Urinary bladder (tissue), 4 donors: ENCODE results near the gene CKAP2. TPM values are rescaled to one million over a fixed set of nuclear protein-coding genes. Genes with fewer than 3 reads are reported as not detected.
"Not testable (repeated sequence)": the region's sequence is repeated elsewhere in the genome, so short reads cannot be mapped to it uniquely, and the experiment has no call there.

Experiments
- DNase-seq: peaks from one replicate; pipeline ENCODE4 v3.0.0-alpha.2; 2015; ENCODE audit errors: extremely low spot score
- H3K27ac ChIP-seq: one replicate; pipeline ENCODE4 v1.5.1; 2013; ENCODE audit warnings: low read depth, mild to moderate bottlenecking, moderate library complexity
- H3K36me3 ChIP-seq: one replicate; pipeline ENCODE4 v1.6.1; 2013; ENCODE audit warnings: mild to moderate bottlenecking, moderate library complexity; ENCODE audit not compliant: insufficient read depth
- H3K4me1 ChIP-seq: one replicate; pipeline ENCODE4 v1.6.1; 2013; ENCODE audit warnings: mild to moderate bottlenecking, moderate library complexity; ENCODE audit not compliant: insufficient read depth
- H3K4me3 ChIP-seq: one replicate; pipeline ENCODE4 v1.5.1; 2013; ENCODE audit warnings: low read depth, low read length
- WGBS: extraction: QIAGEN DNeasy Blood & Tissue Kit; methylation state at CpG from one replicate; pipeline ENCODE4 v1.1.7; 2013; 5-methylcytosine and 5-hydroxymethylcytosine counted together
- polyA plus RNA-seq: library from polyadenylated mRNA; stranded (reverse); fragments of 200-250 nt; gene quantifications from one replicate; pipeline ENCODE4 v1.2.3, GENCODE V29; 2013
- total RNA-seq: library from RNA; depleted of rRNA; stranded (reverse); fragments of >200 nt; gene quantifications from one replicate; pipeline ENCODE4 v1.2.3, GENCODE V29; 2014
- donor health status: healthy with polysubstance abuse.
- donor health status: healthy.

Gene CKAP2, protein sequence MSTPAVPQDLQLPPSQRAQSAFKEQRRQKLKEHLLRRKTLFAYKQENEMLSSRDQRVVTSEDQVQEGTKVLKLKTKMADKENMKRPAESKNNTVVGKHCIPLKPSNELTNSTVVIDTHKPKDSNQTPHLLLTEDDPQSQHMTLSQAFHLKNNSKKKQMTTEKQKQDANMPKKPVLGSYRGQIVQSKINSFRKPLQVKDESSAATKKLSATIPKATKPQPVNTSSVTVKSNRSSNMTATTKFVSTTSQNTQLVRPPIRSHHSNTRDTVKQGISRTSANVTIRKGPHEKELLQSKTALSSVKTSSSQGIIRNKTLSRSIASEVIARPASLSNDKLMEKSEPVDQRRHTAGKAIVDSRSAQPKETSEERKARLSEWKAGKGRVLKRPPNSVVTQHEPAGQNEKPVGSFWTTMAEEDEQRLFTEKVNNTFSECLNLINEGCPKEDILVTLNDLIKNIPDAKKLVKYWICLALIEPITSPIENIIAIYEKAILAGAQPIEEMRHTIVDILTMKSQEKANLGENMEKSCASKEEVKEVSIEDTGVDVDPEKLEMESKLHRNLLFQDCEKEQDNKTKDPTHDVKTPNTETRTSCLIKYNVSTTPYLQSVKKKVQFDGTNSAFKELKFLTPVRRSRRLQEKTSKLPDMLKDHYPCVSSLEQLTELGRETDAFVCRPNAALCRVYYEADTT
- 42.1 TPM for total RNA-seq
- 4.2 TPM for polyA plus RNA-seq

- under 1% methylated on average over 56 of the region's 56 CpGs for WGBS
- peak; percentile 88 for DNase-seq
- Histone ChIP-seq H3K36me3 (no peaks in the 10 kb centered on the region), H3K4me1 (no peaks in the 10 kb centered on the region), H3K27ac (peak within 1 kb of the TSS; percentile 77), H3K4me3 (peak within 1 kb of the TSS; percentile 76)
These were observed at the start of gene CKAP2 for GRCh38 chr13:52454820-52455676. CKAP2 (plus strand) TSS chr13:52455478; CDS start chr13:52455557, 79 bp downstream.

- no peak for DNase-seq
- WGBS: 1% methylated on average over 68 of the region's 68 CpGs
- Histone ChIP-seq H3K27ac (no peak within 1 kb of the TSS), H3K4me1 (no peaks in the 10 kb centered on the region), H3K4me3 (peak within 1 kb of the TSS; percentile 35), H3K36me3 (no peaks in the 10 kb centered on the region)
These were observed 49.3 kb upstream of the CKAP2 start, which contains the start of gene THSD1 for GRCh38 chr13:52405767-52406494. THSD1 (minus strand) TSS chr13:52406172; CDS start chr13:52402600, 3,572 bp downstream.

- H3K27ac ChIP-seq: no peak overlapping the region
- no peaks in the 10 kb centered on the region for H3K36me3 ChIP-seq
- H3K4me1 ChIP-seq: no peaks in the 10 kb centered on the region
- DNase-seq: no peak
- 47% methylated on average over 4 of the region's 4 CpGs for WGBS
- H3K4me3 ChIP-seq: no peak overlapping the region
These were observed 48.6 kb upstream of the CKAP2 start for GRCh38 chr13:52406629-52407028.

- 93% methylated on average over 12 of the region's 12 CpGs for WGBS
- not testable (repeated sequence) for H3K36me3 ChIP-seq, DNase-seq, H3K27ac ChIP-seq, H3K4me3 ChIP-seq, H3K4me1 ChIP-seq
These were observed 47.8 kb upstream of the CKAP2 start for GRCh38 chr13:52407436-52407835.

DNA sequence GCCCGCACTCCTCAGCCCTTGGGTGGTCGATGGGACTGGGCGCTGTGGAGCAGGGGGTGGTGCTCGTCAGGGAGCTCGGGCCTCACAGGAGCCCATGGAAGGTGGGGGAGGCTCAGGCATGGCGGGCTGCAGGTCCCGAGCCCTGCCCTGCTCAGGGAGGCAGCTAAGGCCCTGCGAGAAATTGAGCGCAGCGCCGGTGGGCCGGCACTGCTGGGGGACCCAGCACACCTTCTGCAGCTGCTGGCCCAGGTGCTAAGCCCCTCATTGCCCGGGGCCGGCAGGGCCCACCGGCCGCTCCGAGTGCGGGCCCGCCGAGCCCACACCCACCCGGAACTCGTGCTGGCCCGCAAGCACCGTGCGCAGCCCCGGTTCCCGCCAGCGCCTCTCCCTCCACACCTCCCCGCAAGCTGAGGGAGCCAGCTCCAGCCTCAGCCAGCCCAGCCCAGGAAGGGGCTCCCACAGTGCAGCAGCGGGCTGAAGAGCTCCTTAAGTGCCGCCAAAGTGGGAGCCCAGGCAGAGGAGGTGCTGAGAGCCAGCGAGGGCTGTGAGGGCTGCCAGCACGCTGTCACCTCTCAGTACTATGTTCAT is 47.1 kb upstream of the CKAP2 start:
- H3K27ac ChIP-seq, H3K4me3 ChIP-seq, H3K4me1 ChIP-seq, H3K36me3 ChIP-seq, DNase-seq: not testable (repeated sequence)
- 96% methylated on average over 33 of the region's 33 CpGs for WGBS

- Histone ChIP-seq H3K27ac (no peak overlapping the region), H3K4me1 (no peaks in the 10 kb centered on the region), H3K4me3 (no peak overlapping the region), H3K36me3 (no peaks in the 10 kb centered on the region)
- DNase-seq: no peak
- WGBS: 88% methylated on average over 4 of the region's 4 CpGs
These were observed 43.6 kb upstream of the CKAP2 start for GRCh38 chr13:52411629-52412028.

DNA sequence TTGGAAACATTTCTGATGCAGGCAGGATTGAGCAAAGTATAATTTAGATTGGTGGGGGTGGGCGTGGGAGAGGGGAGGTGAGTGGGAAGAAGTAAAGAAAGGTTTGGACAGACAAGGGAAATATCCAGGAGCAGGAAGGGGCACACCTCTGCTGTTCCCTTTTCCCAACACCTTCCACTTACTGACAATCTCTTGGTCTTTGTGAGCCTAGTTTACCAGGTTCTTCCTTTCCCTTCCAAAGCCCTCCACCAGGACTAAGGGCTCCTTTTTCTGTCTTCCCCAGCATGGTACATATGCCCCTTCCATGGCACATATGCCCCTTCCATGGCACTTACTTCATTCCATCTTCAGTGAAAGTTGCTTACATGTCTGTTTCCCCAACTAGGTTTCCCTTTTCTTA is 43.1 kb upstream of the CKAP2 start:
- DNase-seq: no peak
- Histone ChIP-seq H3K36me3 (no peaks in the 10 kb centered on the region), H3K4me1 (no peaks in the 10 kb centered on the region), H3K27ac (no peak overlapping the region), H3K4me3 (no peak overlapping the region)
- WGBS: 90% methylated on average over 1 of the region's 1 CpG

DNA sequence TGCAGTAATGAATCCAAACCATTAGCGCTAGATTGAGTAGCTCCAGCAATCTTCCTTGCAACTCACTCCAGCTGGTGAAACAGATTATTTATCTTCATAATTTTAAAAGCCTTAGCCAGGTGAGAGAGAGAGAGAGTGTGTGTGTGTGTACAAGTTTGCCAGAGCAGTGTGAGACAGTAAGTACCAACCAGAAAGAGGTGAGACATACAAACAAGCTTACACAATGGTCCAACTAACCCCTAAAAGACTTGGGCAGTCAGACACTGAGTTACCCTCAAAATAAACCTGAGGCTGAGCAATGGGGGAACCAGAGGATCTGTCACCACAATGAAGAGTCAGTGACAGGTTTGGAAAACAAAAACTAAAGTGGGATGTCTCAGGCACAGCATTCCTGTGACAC is 41.2 kb upstream of the CKAP2 start:
- DNase-seq: no peak
- 89% methylated on average over 1 of the region's 1 CpG for WGBS
- Histone ChIP-seq H3K27ac (no peak overlapping the region), H3K4me1 (no peaks in the 10 kb centered on the region), H3K4me3 (no peak overlapping the region), H3K36me3 (no peaks in the 10 kb centered on the region)

- no peak overlapping the region for H3K4me3 ChIP-seq
- no peak overlapping the region for H3K27ac ChIP-seq
- no peak for DNase-seq
- WGBS: 62% methylated on average over 1 of the region's 1 CpG
- H3K36me3 ChIP-seq: no peaks in the 10 kb centered on the region
- H3K4me1 ChIP-seq: no peaks in the 10 kb centered on the region
These were observed 40.3 kb upstream of the CKAP2 start for GRCh38 chr13:52414963-52415362.

DNA sequence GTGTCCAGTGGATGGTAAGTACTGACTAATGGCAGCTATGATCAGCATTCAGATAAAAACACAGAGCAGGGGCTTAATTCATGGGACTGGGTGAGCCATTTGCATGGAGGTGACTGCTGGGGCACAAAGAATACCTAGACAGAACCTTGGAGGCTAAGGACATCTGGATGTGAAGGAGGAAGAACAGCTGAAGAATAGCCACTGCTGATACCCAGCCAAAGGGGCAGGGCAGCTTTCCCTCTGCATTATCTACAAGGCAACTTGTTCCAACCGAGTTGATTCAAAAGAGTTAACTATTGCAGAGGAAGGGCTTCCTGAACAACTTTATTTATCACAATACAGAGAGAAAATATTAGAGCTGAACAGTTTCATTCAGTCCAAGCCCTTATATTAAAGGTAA is 36.2 kb upstream of the CKAP2 start:
- no peak for DNase-seq
- Histone ChIP-seq H3K27ac (no peak overlapping the region), H3K4me3 (no peak overlapping the region), H3K4me1 (no peaks in the 10 kb centered on the region), H3K36me3 (no peaks in the 10 kb centered on the region)
- 30% methylated on average over 1 of the region's 1 CpG for WGBS

DNA sequence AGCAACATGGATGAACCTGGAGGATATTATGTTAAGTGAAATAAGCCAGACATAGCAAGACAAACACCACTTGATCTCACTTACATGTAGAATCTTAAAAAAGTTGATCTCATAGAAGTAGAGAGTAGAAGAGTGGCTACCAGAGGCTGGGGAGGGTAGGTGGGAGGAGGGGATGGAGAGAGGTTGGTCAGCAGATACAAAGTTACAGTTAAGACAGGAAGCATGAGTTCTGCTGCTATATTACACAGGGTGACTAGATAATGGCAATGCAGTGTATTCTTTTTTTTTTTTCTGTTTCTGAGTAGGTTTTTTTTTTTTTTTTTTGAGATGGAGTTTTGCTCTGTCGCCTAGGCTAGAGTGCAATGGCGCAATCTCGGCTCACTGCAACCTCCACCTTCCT is 34.1 kb upstream of the CKAP2 start:
- DNase-seq: no peak
- Histone ChIP-seq H3K27ac (no peak overlapping the region), H3K4me1 (no peaks in the 10 kb centered on the region), H3K4me3 (no peak overlapping the region), H3K36me3 (peaks cover 2% of the 10 kb centered on the region)
- WGBS: 97% methylated on average over 3 of the region's 3 CpGs

DNA sequence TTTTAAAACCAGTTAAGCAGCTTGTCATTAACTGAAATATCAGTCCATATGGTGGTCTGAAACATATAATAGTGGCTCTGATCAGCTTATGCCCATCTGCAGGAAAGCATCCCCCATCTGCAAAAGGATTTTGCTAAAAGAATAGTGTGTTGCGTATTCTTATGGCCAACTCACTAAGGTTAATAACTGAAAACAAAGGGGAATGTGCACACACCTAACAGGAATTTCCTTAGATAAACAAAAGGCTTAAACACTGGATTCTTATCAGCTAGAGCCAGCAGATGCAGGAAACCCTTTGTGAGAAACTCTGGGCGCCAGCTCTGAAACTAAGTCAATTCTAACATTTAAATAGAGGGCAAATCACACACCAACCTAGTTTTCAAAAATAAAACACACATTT is 27.0 kb upstream of the CKAP2 start:
- H3K4me1 ChIP-seq: no peaks in the 10 kb centered on the region
- DNase-seq: no peak
- 81% methylated on average over 2 of the region's 2 CpGs for WGBS
- H3K4me3 ChIP-seq: no peak overlapping the region
- peaks cover 5% of the 10 kb centered on the region for H3K36me3 ChIP-seq
- H3K27ac ChIP-seq: no peak overlapping the region

DNA sequence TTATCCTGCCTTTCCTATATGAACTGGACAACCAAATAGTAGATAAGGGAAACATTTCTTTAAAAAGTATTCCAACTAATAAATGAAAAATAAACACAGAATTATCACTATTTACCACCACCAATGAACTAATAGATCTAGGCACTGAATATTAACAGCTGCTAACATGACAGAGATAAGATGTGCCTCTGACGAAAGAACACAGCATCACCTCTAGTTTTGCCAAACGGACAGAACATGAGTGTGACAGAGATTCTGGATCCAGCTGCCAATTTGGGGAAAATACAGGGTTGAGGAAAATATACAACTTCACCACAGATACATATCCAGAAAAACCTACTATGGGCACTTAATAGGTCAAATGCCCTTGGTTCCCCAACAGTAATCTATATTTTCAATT is 22.8 kb upstream of the CKAP2 start:
- Histone ChIP-seq H3K4me3 (no peak overlapping the region), H3K4me1 (no peaks in the 10 kb centered on the region), H3K27ac (no peak overlapping the region), H3K36me3 (peaks cover 5% of the 10 kb centered on the region)
- DNase-seq: no peak
- 83% methylated on average over 2 of the region's 2 CpGs for WGBS
